ENCODE data around the gene DNAJC13. TPM values are rescaled to one million over a fixed set of nuclear protein-coding genes. Genes with fewer than 3 reads are reported as not detected.

DNAJC13 gene
- total RNA-seq, 4 donors from 2014 or later = 43.6 to 73.7 (median 61.1) TPM

DNA sequence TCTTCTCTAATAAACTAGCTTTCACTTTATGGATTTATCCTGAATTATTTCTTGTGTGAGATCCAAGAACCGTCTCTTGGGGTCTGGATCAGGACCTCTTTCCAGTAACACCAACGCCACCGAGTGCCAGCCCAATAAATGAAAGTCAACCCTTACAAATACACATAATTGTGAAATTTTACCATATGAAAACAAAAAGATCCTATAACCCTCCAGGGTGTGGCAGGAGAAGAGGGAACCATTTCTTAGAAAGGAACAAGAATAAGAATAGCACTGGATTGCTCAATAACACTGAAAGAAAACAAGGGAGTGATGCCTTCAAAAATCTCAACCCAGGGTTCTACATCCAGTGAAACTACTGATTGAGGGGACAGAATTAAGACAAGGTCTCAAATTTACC lies 128.2 kb downstream of the DNAJC13 start:
- H3K4me3 ChIP-seq = no peak overlapping the region
- H3K36me3 ChIP-seq = peaks cover 0 to 12% of the 10 kb centered on the region in 2 donors
- H3K4me1 ChIP-seq = peaks cover 0 to 9% (median 2%) of the 10 kb centered on the region in 3 donors
- TF ChIP-seq POLR2A (IDR thresholded peaks at IDR 0.05) (no peak), CTCF (IDR thresholded peaks at IDR 0.05) (no peak), EP300 (IDR thresholded peaks at IDR 0.05) (no peak), POLR2AphosphoS5 (IDR thresholded peaks at IDR 0.05) (no peak)
- H3K27me3 ChIP-seq = no peaks in the 10 kb centered on the region
- no peaks in the 10 kb centered on the region for H3K9me3 ChIP-seq
- ATAC-seq = peak; percentile 42
- H3K27ac ChIP-seq = no peak overlapping the region
- WGBS, 2 donors (ENCODE audit: low coverage in 1 of 2) = 67% methylated on average over 3 of the region's 3 CpGs; no CpG with 5 or more reads in 1 of the 2 donors

DNA sequence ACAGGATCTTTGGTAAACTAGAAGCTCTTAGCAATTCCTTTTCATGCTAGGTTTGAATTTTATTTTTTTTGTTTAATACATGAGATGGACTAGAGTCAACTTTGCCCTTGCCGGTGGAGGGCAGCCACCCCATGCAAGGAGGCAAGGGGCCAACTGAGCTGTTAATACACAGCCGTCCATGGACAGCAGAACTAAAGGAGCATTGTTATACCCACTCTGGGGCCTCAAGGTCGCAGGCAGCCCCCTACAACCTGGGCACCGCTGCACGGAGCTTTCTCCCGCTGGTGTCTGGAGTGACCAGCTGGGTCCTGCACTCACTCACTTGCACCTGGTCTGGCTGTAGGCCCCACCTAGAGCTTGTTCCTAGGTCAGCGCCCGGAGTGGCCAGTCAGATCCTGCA lies 131.9 kb downstream of the DNAJC13 start:
- 83% methylated on average over 2 of the region's 8 CpGs; no CpG with 5 or more reads in 1 of the 2 donors for WGBS, 2 donors (ENCODE audit: low coverage in 1 of 2)
- no peak for ATAC-seq
- Histone ChIP-seq H3K27me3 (no peaks in the 10 kb centered on the region), H3K4me3 (no peak overlapping the region), H3K9me3 (no peaks in the 10 kb centered on the region), H3K4me1 (peaks cover 0 to 16% (median 0%) of the 10 kb centered on the region in 3 donors), H3K36me3 (no peaks in the 10 kb centered on the region), H3K27ac (no peak overlapping the region)
- TF ChIP-seq POLR2A (IDR thresholded peaks at IDR 0.05) (no peak), CTCF (IDR thresholded peaks at IDR 0.05) (no peak), POLR2AphosphoS5 (IDR thresholded peaks at IDR 0.05) (no peak), EP300 (IDR thresholded peaks at IDR 0.05) (no peak)

GRCh38 chr3:132549890-132550578 lies 132.7 kb downstream of the DNAJC13 start:
- H3K27me3 ChIP-seq = no peaks in the 10 kb centered on the region
- no peak for TF ChIP-seq EP300 (IDR thresholded peaks at IDR 0.05)
- no peak for ATAC-seq
- no peaks in the 10 kb centered on the region for H3K9me3 ChIP-seq
- no peak overlapping the region for H3K27ac ChIP-seq
- H3K4me3 ChIP-seq = no peak overlapping the region
- H3K4me1 ChIP-seq = peaks cover 0 to 25% (median 0%) of the 10 kb centered on the region in 3 donors
- no peaks in the 10 kb centered on the region for H3K36me3 ChIP-seq

- WGBS, 2 donors (ENCODE audit: low coverage in 1 of 2) = 45 to 68% methylated on average over 3 of the region's 3 CpGs
- Histone ChIP-seq H3K4me3 (no peak overlapping the region), H3K27me3 (no peaks in the 10 kb centered on the region), H3K9me3 (no peaks in the 10 kb centered on the region), H3K4me1 (peaks cover 0 to 25% (median 0%) of the 10 kb centered on the region in 3 donors), H3K36me3 (no peaks in the 10 kb centered on the region), H3K27ac (no peak overlapping the region)
- no peak for TF ChIP-seq CTCF (IDR thresholded peaks at IDR 0.05)
- TF ChIP-seq POLR2A (IDR thresholded peaks at IDR 0.05) = no peak
- TF ChIP-seq EP300 (IDR thresholded peaks at IDR 0.05) = no peak
- TF ChIP-seq POLR2AphosphoS5 (IDR thresholded peaks at IDR 0.05) = no peak
- no peak for ATAC-seq
These were observed 133.4 kb downstream of the DNAJC13 start for GRCh38 chr3:132550579-132551305.

- WGBS, 2 donors (ENCODE audit: low coverage in 1 of 2) = 43 to 66% methylated on average over 5 to 6 of the region's 6 CpGs
- TF ChIP-seq EP300 (IDR thresholded peaks at IDR 0.05) (no peak), POLR2A (IDR thresholded peaks at IDR 0.05) (no peak), POLR2AphosphoS5 (IDR thresholded peaks at IDR 0.05) (no peak), CTCF (IDR thresholded peaks at IDR 0.05) (no peak)
- Histone ChIP-seq H3K27me3 (no peaks in the 10 kb centered on the region), H3K4me3 (no peak overlapping the region), H3K4me1 (peaks cover 0 to 33% (median 0%) of the 10 kb centered on the region in 3 donors), H3K9me3 (no peaks in the 10 kb centered on the region), H3K36me3 (peaks cover 0 to 24% of the 10 kb centered on the region in 2 donors), H3K27ac (no peak overlapping the region)
- ATAC-seq = peak; percentile 27
These were observed 136.5 kb downstream of the DNAJC13 start for GRCh38 chr3:132553826-132554225.

All from gastroesophageal sphincter (tissue), 4 donors.